CD4-positive, alpha-beta memory T cell (primary cell): ENCODE results near the gene ZDBF2. TPM values are rescaled to one million over a fixed set of nuclear protein-coding genes. Genes with fewer than 3 reads are reported as not detected.

ENCODE experiments used
- CTCF ChIA-PET: fragments of 350-600 bp; sonication (Branson Sonifier 250); formaldehyde crosslinking; loops from one replicate; lab custom pipeline; 2021; ENCODE audit warnings: inconsistent platforms; ENCODE audit not compliant: partially characterized antibody; lab: Charles Lee
- POLR2A ChIA-PET: fragments of 350-600 bp; sonication (Branson Sonifier 250); formaldehyde crosslinking; loops from one replicate; lab custom pipeline; 2021; ENCODE audit not compliant: partially characterized antibody; lab: Charles Lee
- DNase-seq, 5 donors: peaks; one replicate each; pipeline versions ENCODE4 v3.0.0 to v3.0.0-alpha.2; 2020 to 2022; ENCODE audit warnings: mixed read lengths in 1 of 5
- H3K27ac ChIP-seq: one replicate; pipeline ENCODE4 v1.7.0; 2013; ENCODE audit warnings: low read depth, low read length
- H3K27me3 ChIP-seq: 2 replicates; pipeline ENCODE4 v1.7.0; 2013; ENCODE audit warnings: mild to moderate bottlenecking, low read length, moderate library complexity; ENCODE audit not compliant: insufficient read depth
- H3K36me3 ChIP-seq: 2 replicates; pipeline ENCODE4 v1.7.0; 2013; ENCODE audit warnings: mild to moderate bottlenecking, low read length, moderate library complexity; ENCODE audit not compliant: insufficient read depth
- H3K4me1 ChIP-seq: 2 replicates; pipeline ENCODE4 v1.7.0; 2013; ENCODE audit warnings: mild to moderate bottlenecking, low read length, moderate library complexity; ENCODE audit not compliant: insufficient read depth
- H3K4me3 ChIP-seq, 2 donors: one replicate each; pipeline ENCODE4 v1.7.0; 2013; ENCODE audit warnings: low read length in 2 of 2, mild to moderate bottlenecking in 1 of 2
- H3K9me3 ChIP-seq, 2 donors: one replicate each; pipeline ENCODE4 v1.7.0; 2013; ENCODE audit warnings: low read length in 2 of 2, control low read depth in 1 of 2; ENCODE audit not compliant: control insufficient read depth in 1 of 2
- H3K27ac Mint-ChIP-seq, 7 donors: one replicate each; pipeline ENCODE4 v1.8.0; 2020 to 2021; ENCODE audit warnings: mixed read lengths in 7 of 7, mild to moderate bottlenecking in 6 of 7, inconsistent platforms in 3 of 7, moderate library complexity in 3 of 7
- H3K27me3 Mint-ChIP-seq, 2 donors: one replicate each; pipeline ENCODE4 v1.8.0; 2020 to 2021; ENCODE audit warnings: mixed read lengths in 2 of 2
- H3K36me3 Mint-ChIP-seq, 2 donors: one replicate each; pipeline ENCODE4 v1.8.0; 2020 to 2021; ENCODE audit warnings: mixed read lengths in 2 of 2, inconsistent platforms in 1 of 2, mild to moderate bottlenecking in 1 of 2
- H3K4me1 Mint-ChIP-seq, 4 donors: one replicate each; pipeline ENCODE4 v1.8.0; 2020 to 2021; ENCODE audit warnings: mixed read lengths in 4 of 4, mild to moderate bottlenecking in 1 of 4
- H3K4me3 Mint-ChIP-seq, 8 donors: one replicate each; pipeline ENCODE4 v1.8.0; 2020 to 2021; ENCODE audit warnings: mixed read lengths in 8 of 8, mild to moderate bottlenecking in 7 of 8, moderate library complexity in 6 of 8, inconsistent platforms in 3 of 8
- H3K9me3 Mint-ChIP-seq, 8 donors: one replicate each; pipeline ENCODE4 v1.8.0; 2020 to 2021; ENCODE audit warnings: mixed read lengths in 8 of 8, mild to moderate bottlenecking in 5 of 8, inconsistent platforms in 3 of 8, moderate library complexity in 1 of 8
- intact Hi-C: fragments of 100-400 bp; cut with micrococcal nuclease; formaldehyde crosslinking; loops from one replicate; pipeline ENCODE4 v1.15.1; 2023
- polyA plus RNA-seq, 2 donors: library from polyadenylated mRNA; unstranded; fragments of 300-500 nt; fragmentation: Illumina TruSeq; gene quantifications; one replicate each; pipeline ENCODE4 v1.2.3, GENCODE V29; 2021
- total RNA-seq, 2 experiments: library from RNA; stranded (reverse); gene quantifications; one replicate each; pipeline ENCODE4 v1.2.3, GENCODE V29; 2021

ZDBF2 gene
- total and polyA plus RNA-seq, 4 experiments from 2014 or later, result 3.3 to 21.4 (median 11.5) TPM

GRCh38 chr2:206259376-206260187 lies 14.9 kb upstream of the ZDBF2 start:
- CTCF ChIA-PET, result no interaction called here
- peaks cover 22% of the 10 kb centered on the region for H3K27me3 ChIP-seq

DNA sequence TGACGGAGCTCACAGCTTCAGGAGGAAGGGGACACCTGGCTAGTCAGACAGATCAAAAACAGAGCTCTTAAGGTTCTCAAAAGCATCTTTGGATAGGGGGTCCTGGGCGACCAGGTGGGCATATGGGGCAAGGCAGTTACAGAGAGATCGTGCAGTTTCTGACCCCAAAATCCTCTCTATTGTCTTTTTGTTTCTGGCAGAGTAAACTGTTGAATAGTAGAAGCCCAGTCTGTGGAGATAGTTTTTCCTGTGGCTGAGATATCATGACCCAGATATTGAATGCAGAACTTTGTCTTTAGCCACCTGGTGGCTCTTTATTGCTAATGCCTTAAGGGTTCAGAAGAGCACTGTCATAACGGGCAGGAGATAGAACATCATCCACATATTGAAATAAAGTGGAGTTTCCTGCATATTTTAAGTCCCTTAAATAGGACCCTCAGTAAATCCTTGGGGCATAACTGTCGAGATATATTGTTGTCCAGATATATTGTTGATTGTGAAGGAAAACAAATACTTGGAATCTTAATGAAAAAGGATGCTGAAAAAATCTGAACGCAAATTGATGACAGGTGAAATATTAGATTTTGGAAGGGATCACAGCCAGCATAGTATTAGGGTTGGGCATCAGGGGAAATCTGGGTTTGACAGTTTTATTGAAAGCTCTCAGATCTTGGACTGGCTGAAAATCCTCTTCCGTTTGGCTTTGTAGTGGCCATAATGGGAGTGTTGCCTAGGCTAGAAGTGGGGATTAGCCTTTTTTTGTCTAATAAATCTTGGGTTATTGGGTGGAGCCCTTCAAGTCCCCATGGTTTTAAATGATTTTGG lies 14.1 kb upstream of the ZDBF2 start:
- Histone ChIP-seq H3K27ac (no peak overlapping the region), H3K36me3 (no peaks in the 10 kb centered on the region), H3K4me3 (no peak overlapping the region), H3K9me3 (no peaks in the 10 kb centered on the region), H3K27me3 (peaks cover 18% of the 10 kb centered on the region), H3K4me1 (no peaks in the 10 kb centered on the region)
- Mint-ChIP-seq H3K9me3 (peaks cover 0 to 9% (median 7%) of the 10 kb centered on the region in 8 donors), H3K27ac (no peak overlapping the region), H3K36me3 (peaks cover 0 to 7% of the 10 kb centered on the region in 2 donors), H3K27me3 (peaks cover 55 to 60% of the 10 kb centered on the region in 2 donors), H3K4me3 (no peak overlapping the region), H3K4me1 (peaks cover 5 to 10% (median 7%) of the 10 kb centered on the region in 4 donors)
- peak in 1 of 5 donors; percentile 8 for DNase-seq
- CTCF ChIA-PET, result no interaction called here
- POLR2A ChIA-PET, result no interaction called here
- intact Hi-C loops, result no loop called here

More at GRCh38 chr2:206259376-206260187, 14.9 kb upstream of the ZDBF2 start:
- no peak for DNase-seq
- peaks cover 54 to 58% of the 10 kb centered on the region in 2 donors for H3K27me3 Mint-ChIP-seq
- Histone ChIP-seq H3K27ac (no peak overlapping the region), H3K36me3 (no peaks in the 10 kb centered on the region), H3K9me3 (no peaks in the 10 kb centered on the region), H3K4me1 (no peaks in the 10 kb centered on the region), H3K4me3 (no peak overlapping the region)
- peaks cover 0 to 7% of the 10 kb centered on the region in 2 donors for H3K36me3 Mint-ChIP-seq
- H3K27ac Mint-ChIP-seq, result no peak overlapping the region
- peaks cover 5 to 10% (median 7%) of the 10 kb centered on the region in 4 donors for H3K4me1 Mint-ChIP-seq
- H3K9me3 Mint-ChIP-seq, result peaks cover 0 to 9% (median 6%) of the 10 kb centered on the region in 8 donors
- peak overlapping the region in 1 of 8 donors; percentile 2 for H3K4me3 Mint-ChIP-seq
- POLR2A ChIA-PET, result no interaction called here
- intact Hi-C loops, result no loop called here

GRCh38 chr2:206263959-206264603 lies 10.4 kb upstream of the ZDBF2 start:
- Histone ChIP-seq H3K27me3 (peaks cover 23% of the 10 kb centered on the region), H3K36me3 (no peaks in the 10 kb centered on the region), H3K9me3 (no peaks in the 10 kb centered on the region), H3K4me3 (no peak overlapping the region), H3K4me1 (no peaks in the 10 kb centered on the region), H3K27ac (no peak overlapping the region)
- no peak for DNase-seq
- H3K27me3 Mint-ChIP-seq, result peaks cover 66 to 73% of the 10 kb centered on the region in 2 donors
- POLR2A ChIA-PET, result no interaction called here
- intact Hi-C loops, result no loop called here
- H3K4me3 Mint-ChIP-seq, result peak overlapping the region in 5 of 8 donors; percentile 2 to 52 (median 20)
- CTCF ChIA-PET, result interaction anchor here (1.6 kb wide), 1 partner anchor 10 kb away, joined by 4 read pairs; no protein-coding TSS in a partner anchor
- H3K9me3 Mint-ChIP-seq, result peaks cover 0 to 15% (median 6%) of the 10 kb centered on the region in 8 donors
- H3K4me1 Mint-ChIP-seq, result peaks cover 5 to 10% (median 7%) of the 10 kb centered on the region in 4 donors
- no peak overlapping the region for H3K27ac Mint-ChIP-seq
- H3K36me3 Mint-ChIP-seq, result peaks cover 0 to 7% of the 10 kb centered on the region in 2 donors

GRCh38 chr2:206266130-206267125 lies 8.0 kb upstream of the ZDBF2 start:
- Histone ChIP-seq H3K4me3 (no peak overlapping the region), H3K27ac (no peak overlapping the region), H3K36me3 (no peaks in the 10 kb centered on the region), H3K4me1 (no peaks in the 10 kb centered on the region), H3K9me3 (no peaks in the 10 kb centered on the region), H3K27me3 (peaks cover 20% of the 10 kb centered on the region)
- POLR2A ChIA-PET, result no interaction called here
- CTCF ChIA-PET, result interaction anchor here (0.7 kb wide), 1 partner anchor 778 kb away, joined by 3 read pairs; no protein-coding TSS in a partner anchor
- Mint-ChIP-seq H3K4me3 (no peak overlapping the region), H3K27me3 (peaks cover 48 to 56% of the 10 kb centered on the region in 2 donors), H3K36me3 (peaks cover 0 to 7% of the 10 kb centered on the region in 2 donors), H3K4me1 (peaks cover 3 to 6% (median 5%) of the 10 kb centered on the region in 4 donors), H3K27ac (no peak overlapping the region), H3K9me3 (peaks cover 0 to 15% (median 7%) of the 10 kb centered on the region in 8 donors)
- no peak for DNase-seq
- intact Hi-C loops, result no loop called here

DNA sequence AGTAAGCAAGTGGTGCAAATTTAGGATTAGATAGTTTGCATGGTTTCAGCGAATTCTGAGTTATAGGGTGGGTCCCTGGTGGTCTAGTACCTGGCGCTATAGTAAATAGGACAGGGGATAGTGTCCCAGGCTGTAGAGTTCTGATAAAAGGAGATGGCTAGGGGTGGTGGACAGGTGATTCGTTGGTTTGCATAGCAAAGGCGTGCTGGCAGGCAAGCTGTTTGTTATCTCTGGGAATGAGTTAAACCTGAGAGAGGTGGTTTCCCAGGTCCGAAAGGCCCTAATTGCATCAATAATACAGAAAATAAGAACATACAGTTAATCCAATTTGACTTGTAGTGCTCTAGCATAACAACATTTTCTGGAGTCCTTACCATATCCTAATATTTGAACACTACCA lies 6.9 kb upstream of the ZDBF2 start:
- CTCF ChIA-PET, result no interaction called here

DNA sequence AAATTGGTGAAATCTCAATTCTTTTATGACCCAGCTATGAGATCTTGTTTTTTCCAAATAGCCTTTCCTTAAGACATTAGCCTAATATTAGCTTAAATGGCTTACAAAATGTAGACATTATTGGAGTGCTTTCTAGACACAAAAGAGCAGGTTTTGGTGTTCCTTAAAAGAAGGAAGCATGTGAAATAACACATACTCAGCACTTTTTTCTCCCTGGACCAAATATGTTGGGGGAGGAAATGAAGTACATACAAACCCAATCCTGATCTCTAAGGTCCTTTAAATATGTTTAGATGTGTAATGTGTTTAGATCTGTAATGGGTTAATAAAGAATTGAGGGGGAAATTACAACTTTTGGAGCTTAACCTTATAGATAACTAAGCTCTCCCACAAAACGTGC lies 3.4 kb upstream of the ZDBF2 start:
- Mint-ChIP-seq H3K4me3 (no peak overlapping the region), H3K36me3 (peaks cover 0 to 7% of the 10 kb centered on the region in 2 donors), H3K27ac (no peak overlapping the region), H3K4me1 (peaks cover 13 to 22% (median 18%) of the 10 kb centered on the region in 4 donors), H3K27me3 (peaks cover 28 to 42% of the 10 kb centered on the region in 2 donors), H3K9me3 (peaks cover 0 to 15% (median 3%) of the 10 kb centered on the region in 8 donors)
- DNase-seq, result no peak
- intact Hi-C loops, result loop anchor here (10.0 kb wide), 1 partner anchor 186 kb away; the partner anchor contains the start of gene INO80D
- Histone ChIP-seq H3K27ac (no peak overlapping the region), H3K27me3 (peaks cover 15% of the 10 kb centered on the region), H3K36me3 (no peaks in the 10 kb centered on the region), H3K9me3 (no peaks in the 10 kb centered on the region), H3K4me3 (no peak overlapping the region), H3K4me1 (peaks cover 11% of the 10 kb centered on the region)
- ChIA-PET POLR2A (no interaction called here), CTCF (no interaction called here)

More for the DNA sequence above, 6.9 kb upstream of the ZDBF2 start:
- H3K4me1 ChIP-seq, result no peaks in the 10 kb centered on the region
- Mint-ChIP-seq H3K27me3 (peaks cover 45 to 54% of the 10 kb centered on the region in 2 donors), H3K27ac (no peak overlapping the region), H3K36me3 (peaks cover 0 to 7% of the 10 kb centered on the region in 2 donors), H3K4me3 (no peak overlapping the region), H3K9me3 (peaks cover 0 to 14% (median 6%) of the 10 kb centered on the region in 8 donors), H3K4me1 (peaks cover 3 to 6% (median 5%) of the 10 kb centered on the region in 4 donors)
- no peaks in the 10 kb centered on the region for H3K36me3 ChIP-seq
- intact Hi-C loops, result no loop called here
- DNase-seq, result no peak
- H3K4me3 ChIP-seq, result no peak overlapping the region
- POLR2A ChIA-PET, result no interaction called here
- no peak overlapping the region for H3K27ac ChIP-seq
- no peaks in the 10 kb centered on the region for H3K9me3 ChIP-seq
- H3K27me3 ChIP-seq, result peaks cover 20% of the 10 kb centered on the region
